Stomach (tissue), 9 donors: ENCODE results near the gene TMEM161B. TPM values are rescaled to one million over a fixed set of nuclear protein-coding genes. Genes with fewer than 3 reads are reported as not detected.
A peak's percentile ranks its signal among the peaks of the same experiment; 100 is the strongest.
"Not testable (repeated sequence)": the region's sequence is repeated elsewhere in the genome, so short reads cannot be mapped to it uniquely, and the experiment has no call there.

Experiments used
- DNase-seq, 2 donors: peaks; one replicate each; pipeline versions ENCODE4 v3.0.0 to v3.0.0-alpha.2; 2013 to 2019
- H3K27ac ChIP-seq, 5 donors: fragments of 200-600 bp in 4 of 5; sonication (generic) in 4 of 5; one replicate each; pipeline ENCODE4 v1.5.1; 2013 to 2019; ENCODE audit warnings: mild to moderate bottlenecking in 1 of 5, moderate library complexity in 1 of 5
- H3K27me3 ChIP-seq, 3 donors: fragments of 200-600 bp; sonication (generic); one replicate each; pipeline ENCODE4 v1.5.1; 2017 to 2019; ENCODE audit warnings: mixed run types in 1 of 3
- H3K36me3 ChIP-seq, 4 donors: fragments of 200-600 bp; sonication (generic); 1 replicate in 3 of 4; 2 replicates in 1 of 4; pipeline ENCODE4 v1.5.1; 2016 to 2019
- H3K4me1 ChIP-seq, 4 donors: fragments of 200-600 bp; sonication (generic); one replicate each; pipeline ENCODE4 v1.5.1; 2016 to 2019
- H3K4me3 ChIP-seq, 4 donors: fragments of 200-600 bp; sonication (generic) in 3 of 4; one replicate each; pipeline ENCODE4 v1.5.1; 2016 to 2019; ENCODE audit warnings: mild to moderate bottlenecking in 1 of 4
- H3K9me3 ChIP-seq, 4 donors: fragments of 200-600 bp; sonication (generic); one replicate each; pipeline ENCODE4 v1.5.1; 2016 to 2019
- CTCF ChIP-seq, 7 experiments: fragments of 450-650 bp in 4 of 7; fragments of 200-600 bp in 3 of 7; sonication (generic) in 3 of 7; IDR thresholded peaks; one replicate each; pipeline ENCODE4 v1.5.1; 2016 to 2019; ENCODE audit warnings: antibody characterized with exemption in 7 of 7, control low read depth in 2 of 7, mild to moderate bottlenecking in 1 of 7
- EP300 ChIP-seq: sonication (generic); formaldehyde crosslinking; IDR thresholded peaks from one replicate; pipeline ENCODE4 v1.6.1; 2017; ENCODE audit warnings: antibody characterized with exemption
- POLR2A ChIP-seq, 4 donors: fragments of 450-650 bp; IDR thresholded peaks; one replicate each; pipeline ENCODE4 v1.6.1; 2016; ENCODE audit warnings: antibody characterized with exemption in 4 of 4, control low read depth in 2 of 4, mild to moderate bottlenecking in 1 of 4, moderate library complexity in 1 of 4
- POLR2AphosphoS5 ChIP-seq, 3 donors: sonication (generic); formaldehyde crosslinking; IDR thresholded peaks; one replicate each; pipeline ENCODE4 v1.6.1; 2016; ENCODE audit warnings: antibody characterized with exemption in 3 of 3
- WGBS, 5 donors: extraction: QIAGEN DNeasy Blood & Tissue Kit in 3 of 5; methylation state at CpG; one replicate each; pipeline versions ENCODE4 v1.1.5 to v1.1.7; 2013 to 2018; 5-methylcytosine and 5-hydroxymethylcytosine counted together
- intact Hi-C: fragments of 100-400 bp; cut with DNase I; formaldehyde crosslinking; loops from one replicate; pipeline ENCODE4 v1.15.1; 2023; ENCODE audit warnings: low total_unique reads
- polyA plus RNA-seq, 3 donors: library from polyadenylated mRNA; stranded (reverse); fragments of 200-250 nt; gene quantifications; one replicate each; pipeline ENCODE4 v1.2.3, GENCODE V29; 2013
- total RNA-seq, 5 donors: library from RNA; depleted of rRNA; stranded (reverse); fragments of >200 nt; gene quantifications; one replicate each; pipeline versions ENCODE4 v1.1.0 to v1.2.3, GENCODE V29; 2014 to 2016
- donor health status: healthy with polysubstance abuse.
- donor health status: Bipolar disorder and iron deficiency.
- donor health status: healthy.

TMEM161B gene
- total and polyA plus RNA-seq, 8 donors, result 7.0 to 78.2 (median 35.8) TPM

DNA sequence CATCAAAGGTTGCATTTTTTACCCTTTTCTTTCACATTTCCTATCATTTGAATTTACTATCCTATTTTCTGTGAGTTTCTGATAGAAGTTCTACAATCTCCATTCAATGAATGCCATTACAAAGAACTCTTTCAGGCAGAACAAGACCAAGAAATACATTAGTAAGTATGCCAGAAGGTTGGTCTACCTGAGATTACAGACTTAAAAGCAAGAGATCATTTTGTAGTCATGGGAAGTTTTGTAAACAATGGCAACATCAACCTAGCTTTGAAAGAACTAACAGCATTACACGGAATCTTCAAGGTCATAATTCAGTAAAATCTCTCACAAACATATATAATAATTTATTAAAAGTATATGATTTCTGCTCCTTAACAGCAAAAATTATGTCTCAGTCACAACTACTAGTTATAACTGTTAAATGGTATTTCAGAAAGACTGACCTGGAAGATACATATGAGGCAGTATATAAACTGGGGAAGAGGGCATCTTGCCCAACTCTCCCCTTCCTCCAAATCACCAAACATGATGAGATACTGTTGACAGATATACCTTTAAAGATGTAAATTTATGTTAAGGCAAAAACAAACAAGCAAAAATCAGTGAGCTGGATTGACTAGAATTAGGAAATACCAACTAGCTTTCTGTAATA lies 23.3 kb downstream of the TMEM161B start:
- 35 to 68% (median 51%) methylated on average over 1 of the region's 1 CpG for WGBS, 5 donors
- peaks cover 0 to 55% (median 17%) of the 10 kb centered on the region in 4 donors for H3K4me1 ChIP-seq
- intact Hi-C loops, result no loop called here
- TF ChIP-seq POLR2A (IDR thresholded peaks at IDR 0.05) (no peak), CTCF (IDR thresholded peaks at IDR 0.05) (no peak), EP300 (no peak), POLR2AphosphoS5 (IDR thresholded peaks at IDR 0.05) (no peak)
- H3K27ac ChIP-seq, result no peak overlapping the region
- H3K36me3 ChIP-seq, result peaks cover 0 to under 1% (median 0%) of the 10 kb centered on the region in 4 donors
- no peaks in the 10 kb centered on the region for H3K9me3 ChIP-seq
- no peaks in the 10 kb centered on the region for H3K27me3 ChIP-seq
- no peak for DNase-seq
- no peak overlapping the region for H3K4me3 ChIP-seq

- Histone ChIP-seq H3K27ac (no peak overlapping the region), H3K9me3 (no peaks in the 10 kb centered on the region), H3K4me3 (no peak overlapping the region), H3K36me3 (peaks cover 0 to 7% (median 3%) of the 10 kb centered on the region in 4 donors), H3K4me1 (peaks cover 0 to 53% (median 15%) of the 10 kb centered on the region in 4 donors), H3K27me3 (no peaks in the 10 kb centered on the region)
- no peak for TF ChIP-seq POLR2A (IDR thresholded peaks at IDR 0.05)
- WGBS, 5 donors, result 31 to 51% (median 46%) methylated on average over 2 of the region's 2 CpGs
- peak in 1 of 2 donors; percentile 50 for DNase-seq
- intact Hi-C loops, result no loop called here
Measured at GRCh38 chr5:88244686-88245085, 24.0 kb downstream of the TMEM161B start.

DNA sequence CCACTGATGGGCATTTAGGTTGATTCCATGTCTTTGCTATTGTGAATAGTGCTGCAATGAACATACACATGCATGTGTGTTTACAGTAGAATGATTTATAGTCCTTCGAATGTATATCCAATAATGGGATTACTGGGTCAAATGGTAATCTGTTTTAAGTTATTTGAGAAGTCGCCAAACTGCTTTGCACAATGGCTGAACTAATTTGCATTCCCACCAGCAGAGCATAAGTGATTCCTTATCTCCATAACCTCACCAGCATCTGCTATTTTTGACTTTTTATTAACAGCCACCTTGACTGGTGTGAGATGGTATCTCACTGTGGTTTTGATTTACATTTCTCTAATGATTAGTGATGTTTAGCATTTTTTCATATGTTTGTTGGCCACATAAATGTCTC lies 25.2 kb downstream of the TMEM161B start:
- H3K27me3 ChIP-seq, DNase-seq, H3K27ac ChIP-seq, H3K4me3 ChIP-seq, H3K9me3 ChIP-seq, intact Hi-C loops: not testable (repeated sequence)
- H3K4me1 ChIP-seq, result peaks cover 0 to 44% (median 12%) of the 10 kb centered on the region in 4 donors
- peaks cover 0 to 11% (median 4%) of the 10 kb centered on the region in 4 donors for H3K36me3 ChIP-seq
- WGBS, 5 donors, result 22 to 46% (median 29%) methylated on average over 2 of the region's 2 CpGs

DNA sequence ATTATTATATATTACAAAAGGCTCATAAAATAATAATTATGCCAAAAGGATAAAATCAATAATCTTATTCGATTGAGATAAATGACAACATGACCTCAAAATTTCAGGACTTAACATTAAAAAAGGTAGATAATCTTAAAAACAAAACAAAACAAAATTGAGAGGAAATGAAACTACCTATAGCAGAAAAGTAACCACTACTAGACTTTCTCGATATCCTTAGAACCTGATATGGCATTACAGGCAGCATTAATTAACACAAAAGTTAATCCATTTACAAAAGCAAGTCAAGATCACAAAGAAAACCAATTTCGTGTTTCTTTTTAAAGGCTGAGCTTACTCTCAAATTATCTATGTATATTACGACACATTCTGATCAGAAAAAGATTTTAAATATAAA lies 29.9 kb downstream of the TMEM161B start:
- H3K27ac ChIP-seq, result no peak overlapping the region
- peaks cover 0 to 8% (median under 1%) of the 10 kb centered on the region in 4 donors for H3K4me1 ChIP-seq
- intact Hi-C loops, result no loop called here
- H3K27me3 ChIP-seq, result no peaks in the 10 kb centered on the region
- no peak for DNase-seq
- H3K9me3 ChIP-seq, result no peaks in the 10 kb centered on the region
- H3K4me3 ChIP-seq, result no peak overlapping the region
- TF ChIP-seq POLR2A (IDR thresholded peaks at IDR 0.05) (no peak), EP300 (no peak), CTCF (IDR thresholded peaks at IDR 0.05) (no peak), POLR2AphosphoS5 (IDR thresholded peaks at IDR 0.05) (no peak)
- WGBS, 5 donors, result 91 to 95% (median 93%) methylated on average over 4 of the region's 4 CpGs
- peaks cover 0 to 18% (median 8%) of the 10 kb centered on the region in 4 donors for H3K36me3 ChIP-seq

GRCh38 chr5:88236866-88237642 lies 31.6 kb downstream of the TMEM161B start:
- TF ChIP-seq EP300 (no peak), POLR2AphosphoS5 (IDR thresholded peaks at IDR 0.05) (no peak), CTCF (IDR thresholded peaks at IDR 0.05) (no peak), POLR2A (IDR thresholded peaks at IDR 0.05) (no peak)
- Histone ChIP-seq H3K27me3 (no peaks in the 10 kb centered on the region), H3K27ac (no peak overlapping the region), H3K36me3 (peaks cover 0 to 18% (median 11%) of the 10 kb centered on the region in 4 donors), H3K9me3 (no peaks in the 10 kb centered on the region), H3K4me3 (no peak overlapping the region), H3K4me1 (no peaks in the 10 kb centered on the region)
- no peak for DNase-seq
- intact Hi-C loops, result no loop called here
- WGBS, 5 donors, result 97 to 100% (median 98%) methylated on average over 1 of the region's 1 CpG
